ENCODE results near the gene IL1RAP. TPM values are rescaled to one million over a fixed set of nuclear protein-coding genes. Genes with fewer than 3 reads are reported as not detected.

Gene IL1RAP
- total and polyA plus RNA-seq, 2 donors (not counting 3 experiments of a cell fraction or from before 2014, with no cell fraction given), result 4.3 to 9.2 TPM

DNA sequence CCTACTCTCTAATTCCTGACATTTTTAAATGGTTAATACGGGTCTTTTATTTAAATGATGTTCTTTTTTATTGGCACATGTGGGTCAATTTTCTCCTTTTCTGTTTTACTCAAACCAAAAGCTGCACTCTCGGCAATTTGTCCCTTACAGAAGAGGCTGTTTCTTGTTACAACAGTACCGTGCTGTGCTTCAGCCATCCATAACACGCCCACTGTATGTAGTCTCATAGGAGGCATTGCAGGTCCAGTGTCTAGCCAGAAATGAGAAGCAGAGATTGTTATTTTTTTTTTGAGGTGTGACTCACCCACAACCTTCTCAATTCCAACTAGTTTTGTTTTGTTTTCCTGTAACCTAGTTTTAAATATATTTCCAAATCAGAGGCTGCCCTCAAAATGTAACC is 184.0 kb downstream of the IL1RAP start:
- BruUV-seq (replicated peaks), result no TSS peak
- FAIRE-seq (no peak), DNase-seq (ENCODE audit: low read depth, low spot score) (no peak)
- intact Hi-C loops (cut with micrococcal nuclease), result loop anchor here (1.0 to 5.0 kb wide), 4 partner anchors 184 to 737 kb away; partner anchors contain the start of gene IL1RAP
- Histone ChIP-seq H3K9me1 (replicated peaks; ENCODE audit: control insufficient read depth, extremely low read depth, insufficient read depth, low read length) (no peaks in the 10 kb centered on the region), H3K27me3 (ENCODE audit: control insufficient read depth in 2 of 2, insufficient read depth in 2 of 2, low read length in 2 of 2) (peaks cover 0 to 2% of the 10 kb centered on the region in 2 experiments), H3K4me1 (ENCODE audit: control insufficient read depth, extremely low read depth, insufficient read depth, low read length) (no peaks in the 10 kb centered on the region), H2AFZ (ENCODE audit: low read depth, low read length) (no peak overlapping the region), H3K9me3 (replicated peaks; ENCODE audit: control insufficient read depth, insufficient read depth, low read length) (no peaks in the 10 kb centered on the region), H3K79me2 (ENCODE audit: control insufficient read depth, insufficient read depth, low read length) (no peaks in the 10 kb centered on the region), H4K20me1 (replicated peaks; ENCODE audit: control insufficient read depth, extremely low read depth, insufficient read depth, low read length) (no peaks in the 10 kb centered on the region), H3K9ac (replicated peaks; ENCODE audit: extremely low read depth, insufficient read depth, low read length) (no peak overlapping the region), H3K4me2 (ENCODE audit: insufficient read depth, low read length) (no peak overlapping the region), H3K27ac (ENCODE audit: insufficient read depth, low read depth, low read length) (no peak overlapping the region), H3K36me3 (ENCODE audit: control insufficient read depth in 2 of 2, extremely low read depth in 1 of 2, insufficient read depth in 2 of 2, low read length in 2 of 2) (no peaks in the 10 kb centered on the region), H3K4me3 (replicated peaks in 1 of 3; ENCODE audit: insufficient read depth in 1 of 3, low read depth in 1 of 3, low read length in 3 of 3) (no peak overlapping the region)
- dilution Hi-C loops (cut with MboI; ENCODE audit: extremely low pct_ligation_motif_present, low sequenced_read_pairs), result no loop called here
- POLR2A ChIA-PET, result no interaction called here
- TF ChIP-seq, protein P1, sequence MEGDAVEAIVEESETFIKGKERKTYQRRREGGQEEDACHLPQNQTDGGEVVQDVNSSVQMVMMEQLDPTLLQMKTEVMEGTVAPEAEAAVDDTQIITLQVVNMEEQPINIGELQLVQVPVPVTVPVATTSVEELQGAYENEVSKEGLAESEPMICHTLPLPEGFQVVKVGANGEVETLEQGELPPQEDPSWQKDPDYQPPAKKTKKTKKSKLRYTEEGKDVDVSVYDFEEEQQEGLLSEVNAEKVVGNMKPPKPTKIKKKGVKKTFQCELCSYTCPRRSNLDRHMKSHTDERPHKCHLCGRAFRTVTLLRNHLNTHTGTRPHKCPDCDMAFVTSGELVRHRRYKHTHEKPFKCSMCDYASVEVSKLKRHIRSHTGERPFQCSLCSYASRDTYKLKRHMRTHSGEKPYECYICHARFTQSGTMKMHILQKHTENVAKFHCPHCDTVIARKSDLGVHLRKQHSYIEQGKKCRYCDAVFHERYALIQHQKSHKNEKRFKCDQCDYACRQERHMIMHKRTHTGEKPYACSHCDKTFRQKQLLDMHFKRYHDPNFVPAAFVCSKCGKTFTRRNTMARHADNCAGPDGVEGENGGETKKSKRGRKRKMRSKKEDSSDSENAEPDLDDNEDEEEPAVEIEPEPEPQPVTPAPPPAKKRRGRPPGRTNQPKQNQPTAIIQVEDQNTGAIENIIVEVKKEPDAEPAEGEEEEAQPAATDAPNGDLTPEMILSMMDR (IDR thresholded peaks at IDR 0.05; ENCODE audit: extremely low read depth in 1 of 2, insufficient read depth in 1 of 2, low read depth in 1 of 2, low read length in 2 of 2), result no peak
- no peak for TF ChIP-seq FOS (IDR thresholded peaks at IDR 0.05; ENCODE audit: borderline replicate concordance, insufficient read depth, low read length)
- TF ChIP-seq POLR2AphosphoS5 (IDR thresholded peaks at IDR 0.05; ENCODE audit: insufficient read depth, low read depth, low read length), result no peak
- TF ChIP-seq MYC (IDR thresholded peaks at IDR 0.05; ENCODE audit: low read depth, low read length), result no peak
- no peak for TF ChIP-seq JUN (IDR thresholded peaks at IDR 0.05; ENCODE audit: borderline replicate concordance, insufficient read depth, insufficient read length, low read depth)
- TF ChIP-seq, protein P2, sequence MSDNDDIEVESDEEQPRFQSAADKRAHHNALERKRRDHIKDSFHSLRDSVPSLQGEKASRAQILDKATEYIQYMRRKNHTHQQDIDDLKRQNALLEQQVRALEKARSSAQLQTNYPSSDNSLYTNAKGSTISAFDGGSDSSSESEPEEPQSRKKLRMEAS (IDR thresholded peaks at IDR 0.05; ENCODE audit: insufficient read depth, insufficient read length), result no peak
- no peak for TF ChIP-seq POLR2A (IDR thresholded peaks at IDR 0.05; ENCODE audit: low read depth, low read length)
- no peak for TF ChIP-seq GATA2 (IDR thresholded peaks at IDR 0.05; ENCODE audit: insufficient read depth, insufficient read length, low read depth, low read length)
- TF ChIP-seq EZH2 (IDR thresholded peaks at IDR 0.05; ENCODE audit: borderline replicate concordance, low read depth, low read length, severe bottlenecking), result no peak
- CTCF ChIA-PET, result interaction anchor here (0.7 to 5.0 kb wide), 11 partner anchors 15 to 741 kb away, joined by 3 to 63 read pairs (median 5); partner anchors contain the start of genes IL1RAP and TMEM207

Data from endothelial cell of umbilical vein (primary cell).